ENCODE measurements around the gene SHROOM3. TPM values are rescaled to one million over a fixed set of nuclear protein-coding genes. Genes with fewer than 3 reads are reported as not detected.

SHROOM3 gene
- total and polyA plus RNA-seq, 8 donors = 13.5 to 96.9 (median 16.9) TPM

DNA sequence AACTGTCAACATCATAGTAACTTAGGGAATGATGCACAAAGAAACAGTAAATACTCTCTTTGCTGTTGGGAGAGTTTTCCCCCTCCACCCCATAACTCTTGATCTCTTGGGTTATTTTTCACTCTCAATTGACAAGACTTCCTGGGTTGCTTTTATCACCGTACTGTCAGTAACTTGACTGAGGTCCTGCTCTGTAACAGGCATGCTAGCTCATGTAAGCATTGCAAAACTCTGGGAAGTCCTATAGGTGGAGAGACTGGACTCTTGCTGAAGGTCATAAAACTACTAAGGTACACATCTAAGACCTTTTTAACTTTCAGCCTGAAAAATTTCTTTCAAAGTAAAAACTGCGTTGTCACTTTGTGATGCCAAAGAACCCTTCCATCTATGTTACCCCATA lies 10.9 kb downstream of the SHROOM3 start:
- Histone ChIP-seq H3K36me3 (no peaks in the 10 kb centered on the region), H3K4me1 (no peaks in the 10 kb centered on the region), H3K4me3 (no peak overlapping the region), H3K9me3 (no peaks in the 10 kb centered on the region), H3K27ac (no peak overlapping the region), H3K27me3 (no peaks in the 10 kb centered on the region)
- intact Hi-C loops (cut with DNase I) = no loop called here
- DNase-seq (no peak), ATAC-seq (no peak)
- TF ChIP-seq CTCF (IDR thresholded peaks at IDR 0.05) = no peak

- no peaks in the 10 kb centered on the region for H3K9me3 ChIP-seq
- no peak for TF ChIP-seq CTCF (IDR thresholded peaks at IDR 0.05)
- H3K36me3 ChIP-seq = no peaks in the 10 kb centered on the region
- H3K4me3 ChIP-seq = no peak overlapping the region
- no peak overlapping the region for H3K27ac ChIP-seq
- H3K27me3 ChIP-seq = no peaks in the 10 kb centered on the region
- no peak for ATAC-seq
- H3K4me1 ChIP-seq = no peaks in the 10 kb centered on the region
- no peak for DNase-seq
- intact Hi-C loops (cut with DNase I) = no loop called here
These were observed 12.4 kb downstream of the SHROOM3 start for GRCh38 chr4:76447393-76447851.

- DNase-seq (no peak), ATAC-seq (no peak)
- intact Hi-C loops (cut with DNase I) = no loop called here
- Histone ChIP-seq H3K4me3 (no peak overlapping the region), H3K27ac (no peak overlapping the region), H3K27me3 (no peaks in the 10 kb centered on the region), H3K9me3 (no peaks in the 10 kb centered on the region), H3K36me3 (no peaks in the 10 kb centered on the region), H3K4me1 (no peaks in the 10 kb centered on the region)
- no peak for TF ChIP-seq CTCF (IDR thresholded peaks at IDR 0.05)
These were observed 13.2 kb downstream of the SHROOM3 start for GRCh38 chr4:76448211-76448610.

- DNase-seq (no peak), ATAC-seq (no peak)
- Histone ChIP-seq H3K4me1 (no peaks in the 10 kb centered on the region), H3K4me3 (no peak overlapping the region), H3K27me3 (no peaks in the 10 kb centered on the region), H3K27ac (no peak overlapping the region), H3K9me3 (no peaks in the 10 kb centered on the region), H3K36me3 (no peaks in the 10 kb centered on the region)
- no peak for TF ChIP-seq CTCF (IDR thresholded peaks at IDR 0.05)
- intact Hi-C loops (cut with DNase I) = no loop called here
These were observed 14.3 kb downstream of the SHROOM3 start for GRCh38 chr4:76449362-76449767.

GRCh38 chr4:76449833-76450232 lies 14.8 kb downstream of the SHROOM3 start:
- H3K27me3 ChIP-seq = no peaks in the 10 kb centered on the region
- H3K27ac ChIP-seq = no peak overlapping the region
- intact Hi-C loops (cut with DNase I) = no loop called here
- no peaks in the 10 kb centered on the region for H3K9me3 ChIP-seq
- no peak overlapping the region for H3K4me3 ChIP-seq
- ATAC-seq (peak; percentile 25), DNase-seq (no peak)
- H3K36me3 ChIP-seq = no peaks in the 10 kb centered on the region
- no peak for TF ChIP-seq CTCF (IDR thresholded peaks at IDR 0.05)
- no peaks in the 10 kb centered on the region for H3K4me1 ChIP-seq

Measured in left lung (tissue), 10 donors.